Gastroesophageal sphincter (tissue), 4 donors: ENCODE data around the gene HSF5. TPM values are rescaled to one million over a fixed set of nuclear protein-coding genes. Genes with fewer than 3 reads are reported as not detected.

ENCODE experiments used
- ATAC-seq: fragments of 150-250 bp; one replicate; pipeline ENCODE4 v1.9.1; 2016; ENCODE audit warnings: mild to moderate bottlenecking, moderate library complexity
- H3K27ac ChIP-seq, 4 donors: fragments of 200-600 bp; sonication (generic) in 3 of 4; 1 replicate in 3 of 4; 2 replicates in 1 of 4; pipeline ENCODE4 v1.5.1; 2016 to 2019
- H3K27me3 ChIP-seq: fragments of 200-600 bp; sonication (generic); one replicate; pipeline ENCODE4 v1.5.1; 2019
- H3K36me3 ChIP-seq, 2 donors: fragments of 200-600 bp; sonication (generic); one replicate each; pipeline ENCODE4 v1.5.1; 2019; ENCODE audit warnings: control low read depth in 1 of 2
- H3K4me1 ChIP-seq, 3 donors: fragments of 200-600 bp; sonication (generic); 1 replicate in 2 of 3; 2 replicates in 1 of 3; pipeline ENCODE4 v1.5.1; 2016 to 2019; ENCODE audit warnings: control low read depth in 2 of 3
- H3K4me3 ChIP-seq, 2 donors: fragments of 200-600 bp; sonication (generic); one replicate each; pipeline ENCODE4 v1.5.1; 2019; ENCODE audit warnings: mild to moderate bottlenecking in 1 of 2, moderate library complexity in 1 of 2
- H3K9me3 ChIP-seq, 3 donors: fragments of 200-600 bp; sonication (generic); one replicate each; pipeline ENCODE4 v1.5.1; 2017 to 2019; ENCODE audit warnings: control low read depth in 2 of 3
- EP300 ChIP-seq: sonication (generic); formaldehyde crosslinking; IDR thresholded peaks from one replicate; pipeline ENCODE4 v1.6.1; 2017; ENCODE audit warnings: antibody characterized with exemption, mild to moderate bottlenecking
- POLR2A ChIP-seq, 2 donors: fragments of 450-650 bp; IDR thresholded peaks; one replicate each; pipeline ENCODE4 v1.6.1; 2017; ENCODE audit warnings: antibody characterized with exemption in 2 of 2, mild to moderate bottlenecking in 2 of 2, moderate library complexity in 1 of 2
- POLR2AphosphoS5 ChIP-seq: sonication (generic); formaldehyde crosslinking; IDR thresholded peaks from one replicate; pipeline ENCODE4 v1.6.1; 2017; ENCODE audit warnings: antibody characterized with exemption
- WGBS, 2 donors: methylation state at CpG; one replicate each; pipeline ENCODE4 v1.1.5; 2018; ENCODE audit warnings: low coverage in 1 of 2; 5-methylcytosine and 5-hydroxymethylcytosine counted together
- total RNA-seq, 4 donors: library from RNA; depleted of rRNA; stranded (reverse); fragments of >200 nt; gene quantifications; one replicate each; pipeline ENCODE4 v1.1.0, GENCODE V29; 2016
- TF ChIP-seq, protein P1 (sequence below), 4 experiments: fragments of 200-600 bp in 2 of 4; fragments of 450-650 bp in 2 of 4; sonication (generic) in 1 of 4; IDR thresholded peaks; one replicate each; pipeline ENCODE4 v1.5.1; 2017 to 2019; ENCODE audit warnings: antibody characterized with exemption in 4 of 4, mild to moderate bottlenecking in 2 of 4, moderate library complexity in 2 of 4

The HSF5 gene
- total RNA-seq, 4 donors from 2014 or later, result 0.13 TPM; not detected in 3

DNA sequence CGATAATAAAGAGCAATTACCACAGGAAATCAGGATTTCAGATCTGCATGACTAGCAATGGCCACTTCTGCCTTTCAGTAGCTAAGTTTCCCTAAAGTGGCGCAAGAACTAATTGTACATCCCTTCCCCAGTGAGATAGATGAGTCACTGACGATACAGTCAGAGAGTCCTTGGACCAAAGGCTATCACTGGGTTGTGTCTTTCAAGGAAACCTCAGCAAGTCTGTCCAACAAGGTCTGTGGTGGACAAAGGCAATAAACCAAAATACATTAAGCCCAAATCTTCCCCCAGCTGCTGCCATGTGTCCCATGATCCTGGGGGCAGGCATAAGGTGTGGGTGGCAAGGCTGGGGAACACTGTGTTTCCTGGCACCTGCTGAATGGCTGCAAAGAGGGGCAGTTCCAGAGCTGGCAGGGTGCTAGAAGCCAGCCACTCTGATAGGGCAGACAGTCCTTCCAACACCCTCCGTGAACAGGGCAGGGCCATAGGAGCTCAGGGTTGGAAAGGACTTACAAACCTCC is 46.8 kb upstream of the HSF5 start:
- peaks cover 0 to 24% (median 9%) of the 10 kb centered on the region in 3 donors for H3K4me1 ChIP-seq
- no peak overlapping the region for H3K27ac ChIP-seq
- ATAC-seq, result no peak
- TF ChIP-seq POLR2AphosphoS5 (no peak), POLR2A (IDR thresholded peaks at IDR 0.05) (no peak), EP300 (no peak)
- TF ChIP-seq, protein P1, sequence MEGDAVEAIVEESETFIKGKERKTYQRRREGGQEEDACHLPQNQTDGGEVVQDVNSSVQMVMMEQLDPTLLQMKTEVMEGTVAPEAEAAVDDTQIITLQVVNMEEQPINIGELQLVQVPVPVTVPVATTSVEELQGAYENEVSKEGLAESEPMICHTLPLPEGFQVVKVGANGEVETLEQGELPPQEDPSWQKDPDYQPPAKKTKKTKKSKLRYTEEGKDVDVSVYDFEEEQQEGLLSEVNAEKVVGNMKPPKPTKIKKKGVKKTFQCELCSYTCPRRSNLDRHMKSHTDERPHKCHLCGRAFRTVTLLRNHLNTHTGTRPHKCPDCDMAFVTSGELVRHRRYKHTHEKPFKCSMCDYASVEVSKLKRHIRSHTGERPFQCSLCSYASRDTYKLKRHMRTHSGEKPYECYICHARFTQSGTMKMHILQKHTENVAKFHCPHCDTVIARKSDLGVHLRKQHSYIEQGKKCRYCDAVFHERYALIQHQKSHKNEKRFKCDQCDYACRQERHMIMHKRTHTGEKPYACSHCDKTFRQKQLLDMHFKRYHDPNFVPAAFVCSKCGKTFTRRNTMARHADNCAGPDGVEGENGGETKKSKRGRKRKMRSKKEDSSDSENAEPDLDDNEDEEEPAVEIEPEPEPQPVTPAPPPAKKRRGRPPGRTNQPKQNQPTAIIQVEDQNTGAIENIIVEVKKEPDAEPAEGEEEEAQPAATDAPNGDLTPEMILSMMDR (IDR thresholded peaks at IDR 0.05), result no peak
- no peak overlapping the region for H3K4me3 ChIP-seq
- H3K27me3 ChIP-seq, result no peaks in the 10 kb centered on the region
- H3K36me3 ChIP-seq, result no peaks in the 10 kb centered on the region
- WGBS, 2 donors, result 92 to 100% methylated on average over 1 to 2 of the region's 4 CpGs
- no peaks in the 10 kb centered on the region for H3K9me3 ChIP-seq

DNA sequence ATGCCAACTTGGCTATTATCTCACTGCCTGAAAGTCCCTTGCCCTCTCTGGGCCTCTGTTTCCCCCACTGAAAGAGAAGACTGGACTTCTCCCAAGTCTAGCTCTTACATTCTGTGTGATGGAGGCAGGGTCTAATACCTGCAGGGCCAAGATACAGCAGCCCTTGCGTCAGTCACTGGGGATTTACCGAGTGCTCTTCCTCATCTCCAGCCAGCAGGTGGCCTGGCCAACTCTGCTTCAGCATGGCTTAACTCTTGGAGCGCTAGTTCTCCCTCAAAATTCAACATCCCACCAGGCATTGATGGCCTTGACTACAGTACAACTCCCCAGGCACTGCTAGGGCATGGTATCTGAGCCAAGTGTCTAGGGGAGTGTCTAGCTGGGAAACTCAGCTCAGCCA is 46.1 kb upstream of the HSF5 start:
- Histone ChIP-seq H3K36me3 (no peaks in the 10 kb centered on the region), H3K4me1 (peaks cover 0 to 28% (median 9%) of the 10 kb centered on the region in 3 donors), H3K27ac (no peak overlapping the region), H3K4me3 (no peak overlapping the region), H3K9me3 (no peaks in the 10 kb centered on the region), H3K27me3 (no peaks in the 10 kb centered on the region)
- WGBS, 2 donors, result no CpG with 5 or more reads among the region's 3 CpGs
- no peak for ATAC-seq
- TF ChIP-seq POLR2A (IDR thresholded peaks at IDR 0.05) (no peak), EP300 (no peak), POLR2AphosphoS5 (no peak)
- TF ChIP-seq, protein P1 (IDR thresholded peaks at IDR 0.05), result no peak

DNA sequence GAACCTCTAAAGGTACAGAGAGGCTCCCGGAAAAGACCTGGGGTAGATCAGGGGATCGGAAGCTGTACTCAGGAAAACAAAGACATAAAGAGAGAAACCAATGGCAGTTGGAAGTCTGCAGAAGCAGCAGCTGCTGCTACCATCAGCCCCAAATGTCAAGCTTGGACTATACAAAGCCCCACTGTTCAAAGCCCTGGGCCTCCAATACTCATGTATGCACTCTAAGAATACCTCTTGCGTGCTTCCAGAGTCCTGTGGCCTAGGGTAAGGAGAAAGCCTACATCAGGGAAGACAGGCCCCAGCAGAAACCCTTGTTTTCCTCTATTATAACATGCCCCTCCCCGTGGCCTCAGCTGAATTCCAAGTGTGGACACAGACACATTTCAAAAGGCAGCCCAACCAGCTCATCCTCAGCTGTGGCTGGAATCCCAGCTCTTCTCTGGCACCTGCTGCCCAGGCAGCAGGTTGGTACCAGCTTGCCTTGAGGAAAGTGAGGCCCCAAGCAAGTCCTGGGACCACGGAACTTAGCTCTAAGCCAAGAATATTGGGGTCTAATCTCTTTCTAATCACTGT is 45.5 kb upstream of the HSF5 start:
- WGBS, 2 donors, result 82 to 94% methylated on average over 2 of the region's 5 CpGs
- H3K27ac ChIP-seq, result no peak overlapping the region
- no peak for ATAC-seq
- no peak for TF ChIP-seq POLR2A (IDR thresholded peaks at IDR 0.05)
- TF ChIP-seq EP300, result no peak
- TF ChIP-seq POLR2AphosphoS5, result no peak
- TF ChIP-seq, protein P1 (IDR thresholded peaks at IDR 0.05), result no peak
- no peaks in the 10 kb centered on the region for H3K36me3 ChIP-seq
- no peaks in the 10 kb centered on the region for H3K9me3 ChIP-seq
- no peak overlapping the region for H3K4me3 ChIP-seq
- no peaks in the 10 kb centered on the region for H3K27me3 ChIP-seq
- H3K4me1 ChIP-seq, result peaks cover 0 to 35% (median 9%) of the 10 kb centered on the region in 3 donors

DNA sequence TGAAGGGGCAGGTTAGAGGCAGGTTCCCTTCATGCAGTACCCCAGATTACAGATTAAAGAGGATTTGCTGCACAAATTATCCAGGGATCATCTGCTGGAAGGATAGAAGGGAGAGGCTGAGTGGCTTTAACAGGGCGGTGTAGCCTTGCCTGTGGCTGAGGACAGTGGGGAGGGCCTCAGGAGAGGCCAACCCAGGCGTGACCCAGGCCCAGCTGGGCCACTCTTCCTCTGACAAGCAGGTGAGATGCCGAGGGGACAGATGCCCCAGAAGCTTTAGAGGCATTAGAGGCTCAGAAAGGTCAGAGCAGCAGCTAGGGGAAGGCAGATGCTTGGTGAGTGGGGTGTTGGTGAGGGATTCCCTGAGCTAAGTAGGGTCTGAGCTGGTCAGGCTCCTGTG is 44.3 kb upstream of the HSF5 start:
- ATAC-seq, result no peak
- TF ChIP-seq POLR2AphosphoS5, result no peak
- TF ChIP-seq EP300, result no peak
- TF ChIP-seq, protein P1 (IDR thresholded peaks at IDR 0.05), result no peak
- TF ChIP-seq POLR2A (IDR thresholded peaks at IDR 0.05), result no peak
- WGBS, 2 donors, result 60 to 82% methylated on average over 1 to 3 of the region's 3 CpGs
- Histone ChIP-seq H3K4me1 (peaks cover 0 to 44% (median 9%) of the 10 kb centered on the region in 3 donors), H3K27ac (peak overlapping the region in 3 of 4 donors; percentile 69 to 80 (median 74)), H3K27me3 (no peaks in the 10 kb centered on the region), H3K36me3 (no peaks in the 10 kb centered on the region), H3K9me3 (no peaks in the 10 kb centered on the region), H3K4me3 (peak overlapping the region in 1 of 2 donors; percentile 69)
